HepG2 (cell line): ENCODE data around the gene FMNL1. TPM values are rescaled to one million over a fixed set of nuclear protein-coding genes. Genes with fewer than 3 reads are reported as not detected.
A peak's percentile ranks its signal among the peaks of the same experiment; 100 is the strongest.

Experiments used
- BRD4 ChIP-seq: sonication (generic); formaldehyde crosslinking; IDR thresholded peaks from 2 replicates; pipeline ENCODE4 v1.4.0; 2020; ENCODE audit warnings: missing genetic modification reagents
- GTF2F1 ChIP-seq: fragments of 150-350 bp; IDR thresholded peaks from 2 replicates; pipeline ENCODE4 v1.6.1; 2014; ENCODE audit warnings: low read length
- HES4 ChIP-seq: sonication (generic); formaldehyde crosslinking; IDR thresholded peaks from 2 replicates; pipeline ENCODE4 v1.9.0; 2021; ENCODE audit warnings: mild to moderate bottlenecking, missing genetic modification reagents, borderline replicate concordance
- HOXA5 ChIP-seq: sonication (generic); formaldehyde crosslinking; IDR thresholded peaks from 2 replicates; pipeline ENCODE4 v1.4.0; 2020; ENCODE audit warnings: missing genetic modification reagents
- JUND ChIP-seq: sonication (generic); formaldehyde crosslinking; IDR thresholded peaks from 2 replicates; pipeline ENCODE4 v1.8.0; 2022; ENCODE audit warnings: mild to moderate bottlenecking, missing genetic modification reagents
- PRPF4 ChIP-seq: fragments of 200-400 bp; formaldehyde crosslinking; IDR thresholded peaks from 2 replicates; pipeline ENCODE4 v1.6.1; 2016; ENCODE audit warnings: low read length, low read depth; ENCODE audit not compliant: poor library complexity, severe bottlenecking
- SNAI1 ChIP-seq: sonication (generic); formaldehyde crosslinking; IDR thresholded peaks from 2 replicates; pipeline ENCODE4 v1.5.0; 2020; ENCODE audit warnings: mild to moderate bottlenecking, missing genetic modification reagents, borderline replicate concordance
- YEATS4 ChIP-seq: sonication (generic); formaldehyde crosslinking; IDR thresholded peaks from 2 replicates; pipeline ENCODE4 v1.4.0; 2020; ENCODE audit warnings: missing genetic modification reagents, borderline replicate concordance
- ZBTB3 ChIP-seq: sonication (generic); formaldehyde crosslinking; IDR thresholded peaks from 2 replicates; pipeline ENCODE4 v1.4.0; 2020; ENCODE audit warnings: low read depth, mild to moderate bottlenecking, moderate library complexity, missing genetic modification reagents, borderline replicate concordance
- ZFP36L2 ChIP-seq: sonication (generic); formaldehyde crosslinking; IDR thresholded peaks from 2 replicates; pipeline ENCODE4 v1.4.0; 2020; ENCODE audit warnings: missing genetic modification reagents
- ZFP90 ChIP-seq: sonication (generic); formaldehyde crosslinking; IDR thresholded peaks from 2 replicates; pipeline ENCODE4 v1.8.0; 2022; ENCODE audit warnings: missing genetic modification reagents, mild to moderate bottlenecking, inconsistent platforms, borderline replicate concordance
- ZNF354B ChIP-seq: sonication (generic); formaldehyde crosslinking; IDR thresholded peaks from 2 replicates; pipeline ENCODE4 v1.8.0; 2022; ENCODE audit warnings: mild to moderate bottlenecking, missing genetic modification reagents
- ZNF605 ChIP-seq: sonication (generic); formaldehyde crosslinking; IDR thresholded peaks from 2 replicates; pipeline ENCODE4 v1.8.0; 2022; ENCODE audit warnings: mild to moderate bottlenecking, missing genetic modification reagents
- ZNF670 ChIP-seq: sonication (generic); formaldehyde crosslinking; IDR thresholded peaks from 2 replicates; pipeline ENCODE4 v1.8.0; 2022; ENCODE audit warnings: mild to moderate bottlenecking, missing genetic modification reagents, borderline replicate concordance
- ZSCAN12 ChIP-seq: sonication (generic); formaldehyde crosslinking; IDR thresholded peaks from 2 replicates; pipeline ENCODE4 v1.9.0; 2021; ENCODE audit warnings: mild to moderate bottlenecking, missing genetic modification reagents
- polyA plus RNA-seq, 8 experiments: library from polyadenylated mRNA; depleted of rRNA in 3 of 8; stranded (reverse) in 7 of 8; unstranded in 1 of 8; fragments of >200 nt; fragmentation: Illumina TruSeq in 4 of 8; extraction: Trizol in 4 of 8; gene quantifications; 2 replicates each; pipeline versions ENCODE4 v1.2.1 to v1.2.3, GENCODE V29; 2011 to 2016; ENCODE audit warnings: low read depth in 4 of 8, missing spikeins in 1 of 8, mixed read lengths in 1 of 8; ENCODE audit not compliant: insufficient read depth in 1 of 8
- total RNA-seq, 5 experiments: library from RNA; depleted of rRNA; stranded (reverse); fragments of >200 nt; fragmentation: Illumina TruSeq; extraction: Trizol; gene quantifications; 2 replicates each; pipeline ENCODE4 v1.2.3, GENCODE V29; 2016; ENCODE audit warnings: low read depth in 1 of 5
- TF ChIP-seq, protein P1 (sequence below): sonication (generic); formaldehyde crosslinking; IDR thresholded peaks from 2 replicates; pipeline ENCODE4 v1.5.0; 2020; ENCODE audit warnings: mild to moderate bottlenecking, missing genetic modification reagents
- TF ChIP-seq, protein P2 (sequence below): sonication (generic); formaldehyde crosslinking; IDR thresholded peaks from 2 replicates; pipeline ENCODE4 v1.8.1; 2023; ENCODE audit warnings: mild to moderate bottlenecking, moderate library complexity, missing genetic modification reagents
- TF ChIP-seq, protein P3 (sequence below), 2 experiments: sonication (generic) in 1 of 2; formaldehyde crosslinking in 1 of 2; IDR thresholded peaks; 2 replicates each; pipeline versions ENCODE4 v1.4.0 to v1.6.1; 2016 to 2020; ENCODE audit warnings: borderline replicate concordance in 1 of 2, low read depth in 1 of 2, mild to moderate bottlenecking in 1 of 2, missing genetic modification reagents in 1 of 2
- TF ChIP-seq, protein P4 (sequence below): sonication (generic); formaldehyde crosslinking; IDR thresholded peaks from 2 replicates; pipeline ENCODE4 v1.4.0; 2020; ENCODE audit warnings: missing genetic modification reagents, mild to moderate bottlenecking, borderline replicate concordance

Gene FMNL1
- total and polyA plus RNA-seq, 2 of the 13 experiments (the other 11 are each of a cell fraction or from before 2014, with no cell fraction given) = 0.53 to 0.70 TPM

DNA sequence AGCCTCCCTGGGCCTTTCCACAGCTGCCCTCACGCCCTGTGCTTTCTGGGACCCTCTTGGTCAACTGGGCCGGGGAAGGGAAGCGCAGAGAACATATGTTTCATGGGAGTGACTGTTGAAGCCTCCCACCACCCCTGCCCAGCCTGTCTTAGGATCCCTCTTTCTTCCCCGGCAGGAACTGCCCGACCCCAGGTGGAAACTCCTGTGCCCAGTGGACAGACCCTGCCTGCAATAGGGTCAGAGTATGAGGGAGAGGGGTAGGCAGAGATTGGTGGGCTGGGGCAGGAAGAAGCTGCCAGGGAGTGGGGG is 49.5 kb upstream of the FMNL1 start (continued):
- TF ChIP-seq, protein P1, sequence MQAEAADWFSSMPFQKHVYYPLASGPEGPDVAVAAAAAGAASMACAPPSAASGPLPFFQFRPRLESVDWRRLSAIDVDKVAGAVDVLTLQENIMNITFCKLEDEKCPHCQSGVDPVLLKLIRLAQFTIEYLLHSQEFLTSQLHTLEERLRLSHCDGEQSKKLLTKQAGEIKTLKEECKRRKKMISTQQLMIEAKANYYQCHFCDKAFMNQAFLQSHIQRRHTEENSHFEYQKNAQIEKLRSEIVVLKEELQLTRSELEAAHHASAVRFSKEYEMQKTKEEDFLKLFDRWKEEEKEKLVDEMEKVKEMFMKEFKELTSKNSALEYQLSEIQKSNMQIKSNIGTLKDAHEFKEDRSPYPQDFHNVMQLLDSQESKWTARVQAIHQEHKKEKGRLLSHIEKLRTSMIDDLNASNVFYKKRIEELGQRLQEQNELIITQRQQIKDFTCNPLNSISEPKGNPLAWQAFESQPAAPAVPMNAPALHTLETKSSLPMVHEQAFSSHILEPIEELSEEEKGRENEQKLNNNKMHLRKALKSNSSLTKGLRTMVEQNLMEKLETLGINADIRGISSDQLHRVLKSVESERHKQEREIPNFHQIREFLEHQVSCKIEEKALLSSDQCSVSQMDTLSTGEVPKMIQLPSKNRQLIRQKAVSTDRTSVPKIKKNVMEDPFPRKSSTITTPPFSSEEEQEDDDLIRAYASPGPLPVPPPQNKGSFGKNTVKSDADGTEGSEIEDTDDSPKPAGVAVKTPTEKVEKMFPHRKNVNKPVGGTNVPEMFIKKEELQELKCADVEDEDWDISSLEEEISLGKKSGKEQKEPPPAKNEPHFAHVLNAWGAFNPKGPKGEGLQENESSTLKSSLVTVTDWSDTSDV = no peak
- TF ChIP-seq SNAI1 (CRISPR knock-in tag) = no peak
- no peak for TF ChIP-seq GTF2F1
- TF ChIP-seq ZSCAN12 (CRISPR knock-in tag) = no peak
- no peak; the same call in 1 of the 2 replicates for TF ChIP-seq HOXA5 (CRISPR knock-in tag)
- TF ChIP-seq, protein P2, sequence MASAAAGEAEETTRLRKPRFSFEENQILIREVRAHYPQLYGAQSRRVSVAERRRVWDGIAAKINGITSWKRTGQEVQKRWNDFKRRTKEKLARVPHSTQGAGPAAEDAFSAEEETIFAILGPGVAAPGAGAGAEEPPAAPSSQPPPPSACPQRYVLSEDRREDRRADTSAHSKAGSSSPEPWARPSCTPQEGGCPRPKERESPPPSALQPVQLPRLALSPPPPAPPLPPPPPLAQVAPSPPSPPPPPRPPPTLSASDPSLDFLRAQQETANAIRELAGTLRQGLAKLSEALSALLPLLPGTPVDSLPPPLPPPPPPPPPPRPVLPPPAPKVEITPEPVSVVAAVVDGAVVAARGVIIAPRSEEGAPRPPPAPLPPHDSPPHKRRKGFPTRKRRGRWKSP = no peak
- no peak for TF ChIP-seq HES4
- no peak for TF ChIP-seq ZBTB3 (CRISPR knock-in tag)
- 0 out of 2 replicates have a peak, but pooled peaks have one; percentile 79 for TF ChIP-seq ZNF354B (CRISPR knock-in tag)
- TF ChIP-seq BRD4 (CRISPR knock-in tag) = 0 out of 2 replicates have a peak, but pooled peaks have one; percentile 2
- TF ChIP-seq, protein P3, sequence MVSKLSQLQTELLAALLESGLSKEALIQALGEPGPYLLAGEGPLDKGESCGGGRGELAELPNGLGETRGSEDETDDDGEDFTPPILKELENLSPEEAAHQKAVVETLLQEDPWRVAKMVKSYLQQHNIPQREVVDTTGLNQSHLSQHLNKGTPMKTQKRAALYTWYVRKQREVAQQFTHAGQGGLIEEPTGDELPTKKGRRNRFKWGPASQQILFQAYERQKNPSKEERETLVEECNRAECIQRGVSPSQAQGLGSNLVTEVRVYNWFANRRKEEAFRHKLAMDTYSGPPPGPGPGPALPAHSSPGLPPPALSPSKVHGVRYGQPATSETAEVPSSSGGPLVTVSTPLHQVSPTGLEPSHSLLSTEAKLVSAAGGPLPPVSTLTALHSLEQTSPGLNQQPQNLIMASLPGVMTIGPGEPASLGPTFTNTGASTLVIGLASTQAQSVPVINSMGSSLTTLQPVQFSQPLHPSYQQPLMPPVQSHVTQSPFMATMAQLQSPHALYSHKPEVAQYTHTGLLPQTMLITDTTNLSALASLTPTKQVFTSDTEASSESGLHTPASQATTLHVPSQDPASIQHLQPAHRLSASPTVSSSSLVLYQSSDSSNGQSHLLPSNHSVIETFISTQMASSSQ (IDR thresholded peaks at IDR 0.05; ENCODE audit: low read depth) = no peak
- TF ChIP-seq, protein P3 (CRISPR knock-in tag; IDR thresholded peaks at IDR 0.05; ENCODE audit: borderline replicate concordance) = no peak
- peak; percentile 59 for TF ChIP-seq JUND (CRISPR knock-in tag)
- TF ChIP-seq, protein P4, sequence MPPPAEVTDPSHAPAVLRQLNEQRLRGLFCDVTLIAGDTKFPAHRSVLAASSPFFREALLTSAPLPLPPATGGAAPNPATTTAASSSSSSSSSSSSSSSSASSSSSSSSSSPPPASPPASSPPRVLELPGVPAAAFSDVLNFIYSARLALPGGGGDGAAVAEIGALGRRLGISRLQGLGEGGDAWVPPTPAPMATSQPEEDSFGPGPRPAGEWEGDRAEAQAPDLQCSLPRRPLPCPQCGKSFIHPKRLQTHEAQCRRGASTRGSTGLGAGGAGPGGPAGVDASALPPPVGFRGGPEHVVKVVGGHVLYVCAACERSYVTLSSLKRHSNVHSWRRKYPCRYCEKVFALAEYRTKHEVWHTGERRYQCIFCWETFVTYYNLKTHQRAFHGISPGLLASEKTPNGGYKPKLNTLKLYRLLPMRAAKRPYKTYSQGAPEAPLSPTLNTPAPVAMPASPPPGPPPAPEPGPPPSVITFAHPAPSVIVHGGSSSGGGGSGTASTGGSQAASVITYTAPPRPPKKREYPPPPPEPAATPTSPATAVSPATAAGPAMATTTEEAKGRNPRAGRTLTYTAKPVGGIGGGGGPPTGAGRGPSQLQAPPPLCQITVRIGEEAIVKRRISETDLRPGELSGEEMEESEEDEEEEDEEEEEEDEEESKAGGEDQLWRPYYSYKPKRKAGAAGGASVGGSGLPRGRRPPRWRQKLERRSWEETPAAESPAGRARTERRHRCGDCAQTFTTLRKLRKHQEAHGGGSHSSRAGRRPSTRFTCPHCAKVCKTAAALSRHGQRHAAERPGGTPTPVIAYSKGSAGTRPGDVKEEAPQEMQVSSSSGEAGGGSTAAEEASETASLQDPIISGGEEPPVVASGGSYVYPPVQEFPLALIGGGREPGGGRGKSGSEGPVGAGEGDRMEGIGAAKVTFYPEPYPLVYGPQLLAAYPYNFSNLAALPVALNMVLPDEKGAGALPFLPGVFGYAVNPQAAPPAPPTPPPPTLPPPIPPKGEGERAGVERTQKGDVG (CRISPR knock-in tag) = no peak
- peak; percentile 41; the same call in 1 of the 2 replicates for TF ChIP-seq ZFP90 (CRISPR knock-in tag)
- no peak for TF ChIP-seq ZFP36L2
- peak; percentile 15; the same call in 1 of the 2 replicates for TF ChIP-seq YEATS4 (CRISPR knock-in tag)
- TF ChIP-seq ZNF605 (CRISPR knock-in tag) = peak; percentile 80; the same call in 1 of the 2 replicates
- TF ChIP-seq PRPF4 = no peak
- TF ChIP-seq ZNF670 = peak; percentile 85; the same call in 1 of the 2 replicates
